H1 (cell line): ENCODE data around the gene CH25H. TPM values are rescaled to one million over a fixed set of nuclear protein-coding genes. Genes with fewer than 3 reads are reported as not detected.

Source experiments
- CTCF ChIA-PET: fragments of 300-600 bp; sonication (Branson Sonifier 250); formaldehyde crosslinking; loops from one replicate; lab custom pipeline; 2021; ENCODE audit not compliant: partially characterized antibody; lab: Charles Lee
- POLR2A ChIA-PET: fragments of 300-600 bp; sonication (Branson Sonifier 250); formaldehyde crosslinking; loops from one replicate; lab custom pipeline; 2021; ENCODE audit warnings: inconsistent platforms; ENCODE audit not compliant: partially characterized antibody; lab: Charles Lee
- DNase-seq, 2 experiments: peaks; one replicate each; pipeline versions ENCODE4 v3.0.0 to v3.0.0-alpha.2; 2010 to 2022; ENCODE audit warnings: low spot score in 2 of 2, low read depth in 1 of 2, mixed read lengths in 1 of 2
- FAIRE-seq: peaks from 2 replicates; lab custom pipeline; 2011; peaks lifted over from hg19 to GRCh38; lab: Jason Lieb, UNC
- H2AFZ ChIP-seq: 2 replicates; pipeline ENCODE4 v1.8.1; 2012; ENCODE audit warnings: low read length, inconsistent platforms
- H2AK5ac ChIP-seq: 2 replicates; pipeline ENCODE4 v1.6.1; 2013; ENCODE audit warnings: low read depth, low read length
- H2BK120ac ChIP-seq: replicated peaks from 2 replicates; pipeline ENCODE3; 2013; ENCODE audit warnings: low read depth, low read length, inconsistent platforms
- H2BK12ac ChIP-seq: 2 replicates; pipeline ENCODE4 v1.6.1; 2013; ENCODE audit warnings: low read depth, low read length
- H2BK15ac ChIP-seq: 2 replicates; pipeline ENCODE4 v1.6.1; 2013; ENCODE audit warnings: low read length
- H2BK20ac ChIP-seq: 2 replicates; pipeline ENCODE4 v1.6.1; 2013; ENCODE audit warnings: low read length
- H2BK5ac ChIP-seq: 2 replicates; pipeline ENCODE4 v1.6.1; 2013; ENCODE audit warnings: low read depth, low read length
- H3K14ac ChIP-seq: 2 replicates; pipeline ENCODE4 v1.6.1; 2013; ENCODE audit warnings: inconsistent platforms; ENCODE audit not compliant: insufficient read length
- H3K18ac ChIP-seq: 2 replicates; pipeline ENCODE4 v1.6.1; 2013; ENCODE audit warnings: low read length; ENCODE audit errors: extremely low read depth
- H3K23ac ChIP-seq: 2 replicates; pipeline ENCODE4 v1.6.1; 2013; ENCODE audit warnings: inconsistent platforms; ENCODE audit not compliant: insufficient read length
- H3K23me2 ChIP-seq: 2 replicates; pipeline ENCODE4 v1.6.1; 2013; ENCODE audit warnings: low read depth, low read length
- H3K27ac ChIP-seq: 2 replicates; pipeline ENCODE4 v1.6.1; 2011; ENCODE audit warnings: low read depth, low read length, inconsistent platforms
- H3K27me3 ChIP-seq, 4 experiments: replicated peaks in 1 of 4; 1 replicate in 1 of 4; 2 replicates in 3 of 4; pipeline versions ENCODE4 v1.6.1 to v1.8.1; 2011 to 2013; ENCODE audit warnings: low read length in 3 of 4, mild to moderate bottlenecking in 3 of 4, inconsistent platforms in 2 of 4, mixed read lengths in 2 of 4, moderate library complexity in 1 of 4; ENCODE audit not compliant: control insufficient read depth in 3 of 4, insufficient read depth in 3 of 4; ENCODE audit errors: extremely low read depth in 1 of 4
- H3K36me3 ChIP-seq, 4 experiments: 2 replicates each; pipeline versions ENCODE4 v1.6.1 to v1.8.1; 2011 to 2013; ENCODE audit warnings: mild to moderate bottlenecking in 4 of 4, low read length in 3 of 4, moderate library complexity in 2 of 4, control low read depth in 1 of 4, inconsistent platforms in 1 of 4; ENCODE audit not compliant: insufficient read depth in 4 of 4, control insufficient read depth in 2 of 4
- H3K4ac ChIP-seq: replicated peaks from 2 replicates; pipeline ENCODE3; 2013; ENCODE audit warnings: low read length, low read depth, mixed read lengths, inconsistent platforms; ENCODE audit not compliant: insufficient read length
- H3K4me1 ChIP-seq, 4 experiments: replicated peaks in 1 of 4; 1 replicate in 1 of 4; 2 replicates in 3 of 4; pipeline versions ENCODE4 v1.6.1 to v1.8.1; 2011 to 2013; ENCODE audit warnings: low read length in 3 of 4, inconsistent platforms in 2 of 4, mixed read lengths in 1 of 4; ENCODE audit not compliant: insufficient read depth in 4 of 4, control insufficient read depth in 3 of 4
- H3K4me2 ChIP-seq, 2 experiments: 2 replicates each; pipeline versions ENCODE4 v1.6.1 to v1.8.1; 2011 to 2013; ENCODE audit warnings: low read depth in 2 of 2, low read length in 2 of 2, control low read depth in 1 of 2, inconsistent platforms in 1 of 2, mild to moderate bottlenecking in 1 of 2; ENCODE audit not compliant: insufficient read depth in 1 of 2
- H3K4me3 ChIP-seq, 4 experiments: fragments of 200-600, 300-600 bp in 1 of 4; sonication (generic), shearing (Covaris generic), sonication (Bioruptor Twin) in 1 of 4; 2 replicates each; pipeline versions ENCODE4 v1.5.1 to v1.8.1; 2011 to 2016; ENCODE audit warnings: low read length in 4 of 4, low read depth in 3 of 4, control low read depth in 2 of 4, inconsistent platforms in 2 of 4, mild to moderate bottlenecking in 2 of 4, mixed read lengths in 1 of 4, moderate library complexity in 1 of 4; ENCODE audit not compliant: insufficient read depth in 2 of 4; ENCODE audit errors: extremely low read depth in 1 of 4
- H3K56ac ChIP-seq: replicated peaks from 2 replicates; pipeline ENCODE3; 2013; ENCODE audit warnings: low read depth, mild to moderate bottlenecking, mixed read lengths, low read length, inconsistent platforms; ENCODE audit not compliant: insufficient read length
- H3K79me1 ChIP-seq: 2 replicates; pipeline ENCODE4 v1.6.1; 2013; ENCODE audit warnings: low read depth, low read length, control low read depth
- H3K79me2 ChIP-seq, 2 experiments: 2 replicates each; pipeline versions ENCODE4 v1.6.1 to v1.8.1; 2012 to 2013; ENCODE audit warnings: low read length in 2 of 2, mild to moderate bottlenecking in 2 of 2, inconsistent platforms in 1 of 2; ENCODE audit not compliant: insufficient read depth in 2 of 2, control insufficient read depth in 1 of 2
- H3K9ac ChIP-seq, 4 experiments: replicated peaks in 1 of 4; 1 replicate in 1 of 4; 2 replicates in 3 of 4; pipeline versions ENCODE4 v1.6.1 to v1.8.1; 2011 to 2013; ENCODE audit warnings: low read depth in 3 of 4, low read length in 3 of 4, control low read depth in 2 of 4, mild to moderate bottlenecking in 2 of 4, moderate library complexity in 2 of 4, inconsistent platforms in 1 of 4; ENCODE audit errors: extremely low read depth in 1 of 4
- H3K9me3 ChIP-seq, 2 experiments: 2 replicates each; pipeline versions ENCODE4 v1.6.1 to v1.8.1; 2012 to 2013; ENCODE audit warnings: mild to moderate bottlenecking in 2 of 2, moderate library complexity in 2 of 2, control low read depth in 1 of 2, inconsistent platforms in 1 of 2, low read depth in 1 of 2, low read length in 1 of 2, mixed read lengths in 1 of 2; ENCODE audit not compliant: insufficient read depth in 2 of 2
- H4K20me1 ChIP-seq, 2 experiments: replicated peaks in 1 of 2; 2 replicates each; pipeline versions ENCODE3 to v1.8.1; 2011 to 2013; ENCODE audit warnings: inconsistent platforms in 2 of 2, low read length in 2 of 2, mild to moderate bottlenecking in 1 of 2; ENCODE audit not compliant: insufficient read depth in 2 of 2, control insufficient read depth in 1 of 2
- H4K5ac ChIP-seq: 2 replicates; pipeline ENCODE4 v1.6.1; 2013; ENCODE audit warnings: low read length, low read depth, mixed read lengths, inconsistent platforms; ENCODE audit not compliant: insufficient read length
- H4K8ac ChIP-seq: 2 replicates; pipeline ENCODE4 v1.8.0; 2013; ENCODE audit warnings: mild to moderate bottlenecking, moderate library complexity, low read length, inconsistent platforms; ENCODE audit not compliant: insufficient read depth; ENCODE audit errors: extremely low read depth
- H4K91ac ChIP-seq: replicated peaks from 2 replicates; pipeline ENCODE3; 2013; ENCODE audit warnings: low read length, mixed read lengths, inconsistent platforms; ENCODE audit not compliant: insufficient read length
- BRCA1 ChIP-seq: IDR thresholded peaks from 2 replicates; pipeline ENCODE4 v1.6.1; 2012; ENCODE audit warnings: low read depth, low read length, improper control_type of control experiment
- CBX8 ChIP-seq: fragments of 300-800, 300-1000 bp; sonication (generic); IDR thresholded peaks from 2 replicates; pipeline ENCODE4 v1.7.1; 2016; ENCODE audit warnings: low read depth, low read length, borderline replicate concordance
- NANOG ChIP-seq: IDR thresholded peaks from 2 replicates; pipeline ENCODE4 v1.6.1; 2011; ENCODE audit warnings: low read length, low read depth, mild to moderate bottlenecking, inconsistent platforms; ENCODE audit not compliant: insufficient read depth, poor library complexity, severe bottlenecking
- NRF1 ChIP-seq: IDR thresholded peaks from 2 replicates; pipeline ENCODE4 v1.6.1; 2011; ENCODE audit warnings: mild to moderate bottlenecking, low read depth, low read length, improper control_type of control experiment
- SIRT6 ChIP-seq: IDR thresholded peaks from one replicate; pipeline ENCODE4 v1.7.1; 2012; ENCODE audit warnings: low read length, inconsistent platforms
- SP1 ChIP-seq: IDR thresholded peaks from 2 replicates; pipeline ENCODE4 v1.6.1; 2011; ENCODE audit warnings: low read depth, low read length
- TEAD4 ChIP-seq: IDR thresholded peaks from 2 replicates; pipeline ENCODE4 v1.6.1; 2012; ENCODE audit warnings: low read depth, low read length, inconsistent platforms, mixed read lengths
- USF2 ChIP-seq: IDR thresholded peaks from 2 replicates; pipeline ENCODE4 v1.6.1; 2011; ENCODE audit warnings: low read length, improper control_type of control experiment
- ZNF274 ChIP-seq: IDR thresholded peaks from 2 replicates; pipeline ENCODE4 v1.7.0; 2012; ENCODE audit warnings: low read length, borderline replicate concordance; ENCODE audit errors: extremely low read depth
- polyA plus RNA-seq, 7 experiments: library from polyadenylated mRNA; depleted of rRNA in 3 of 7; stranded (reverse) in 5 of 7; unstranded in 2 of 7; fragments of >200 nt in 5 of 7; fragments of 200-250 nt in 2 of 7; gene quantifications; 1 replicate in 5 of 7; 2 replicates in 1 of 7; 4 replicates in 1 of 7; pipeline versions ENCODE4 v1.2.1 to v1.2.3, GENCODE V29; 2011 to 2013; ENCODE audit warnings: missing spikeins in 2 of 7, mixed read lengths in 2 of 7
- total RNA-seq: library from RNA; stranded (reverse); fragmentation: NEBNext Ultra II Directional; extraction: Animal tissue kit (Norgen Biotek cat#: 25700); gene quantifications from 2 replicates; pipeline ENCODE4 v1.2.1, GENCODE V29; 2021

Gene CH25H
- total and polyA plus RNA-seq, 2 of the 8 experiments (the other 6 are each of a cell fraction or from before 2014, with no cell fraction given) = 0.56 to 1.3 TPM

DNA sequence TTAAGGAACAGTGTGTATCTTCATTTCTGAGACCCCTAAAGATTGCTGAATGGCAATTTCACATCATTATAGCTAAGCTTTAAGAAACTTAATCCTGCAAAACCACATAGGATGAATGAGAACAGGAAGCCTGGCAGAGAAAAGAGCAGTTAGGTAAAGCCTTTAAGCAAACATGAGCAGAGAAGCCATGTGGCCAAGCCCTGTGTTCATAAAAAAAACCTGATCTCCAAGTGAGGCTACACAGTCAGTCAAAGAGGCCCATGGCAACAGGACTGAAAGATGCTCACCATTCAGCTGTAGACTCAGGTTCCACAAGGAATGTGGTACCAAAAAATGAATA is 35.2 kb upstream of the CH25H start:
- H3K4me3 ChIP-seq = no peak overlapping the region
- no peak overlapping the region for H2BK15ac ChIP-seq
- H3K4me2 ChIP-seq = no peak overlapping the region; a peak in 1 of 4 replicates
- no peaks in the 10 kb centered on the region for H3K23me2 ChIP-seq
- H3K27me3 ChIP-seq = no peaks in the 10 kb centered on the region
- peaks cover 3 to 16% (median 10%) of the 10 kb centered on the region in 4 experiments; a peak in 5 of 7 replicates for H3K4me1 ChIP-seq
- H3K18ac ChIP-seq = no peak overlapping the region
- H2AFZ ChIP-seq = no peak overlapping the region
- no peak overlapping the region for H3K9ac ChIP-seq
- 0 out of 2 replicates have a peak overlapping the region, but pooled peaks have one; percentile 45 for H2BK5ac ChIP-seq
- no peak overlapping the region for H3K27ac ChIP-seq
- no peak overlapping the region for H2AK5ac ChIP-seq
- H4K8ac ChIP-seq = no peak overlapping the region
- H3K23ac ChIP-seq = no peak overlapping the region
- H3K9me3 ChIP-seq = no peaks in the 10 kb centered on the region
- no peak overlapping the region for H2BK12ac ChIP-seq
- no peak for DNase-seq
- no peak overlapping the region for H4K91ac ChIP-seq
- H3K4ac ChIP-seq = no peak overlapping the region
- 0 out of 2 replicates have a peak overlapping the region, but pooled peaks have one; percentile 56 for H2BK20ac ChIP-seq
- H4K5ac ChIP-seq = no peak overlapping the region
- no peak for TF ChIP-seq SP1
- no peak for TF ChIP-seq NANOG
- TF ChIP-seq TEAD4 = no peak
- TF ChIP-seq NRF1 = no peak
- TF ChIP-seq BRCA1 = no peak
- no peak for TF ChIP-seq ZNF274
- TF ChIP-seq USF2 = no peak
- TF ChIP-seq CBX8 = no peak
- no peak for TF ChIP-seq SIRT6
- TF ChIP-seq, all 59 proteins: peak for 0
- no peak overlapping the region for H3K14ac ChIP-seq
- no peak for FAIRE-seq
- no peaks in the 10 kb centered on the region for H3K79me2 ChIP-seq
- no peaks in the 10 kb centered on the region for H3K79me1 ChIP-seq
- no peak overlapping the region for H2BK120ac ChIP-seq
- H4K20me1 ChIP-seq = no peaks in the 10 kb centered on the region
- no peak overlapping the region for H3K56ac ChIP-seq
- ChIA-PET CTCF (interaction anchor here (1.5 to 3.0 kb wide), 2 partner anchors 24 to 127 kb away, joined by 3 to 29 read pairs; no protein-coding TSS in a partner anchor), POLR2A (no interaction called here)
- H3K36me3 ChIP-seq = no peaks in the 10 kb centered on the region; a peak in 1 of 8 replicates
